Peyer's patch (tissue), 4 donors: ENCODE measurements around the gene TTYH3. TPM values are rescaled to one million over a fixed set of nuclear protein-coding genes. Genes with fewer than 3 reads are reported as not detected.

Source experiments
- DNase-seq, 3 donors: peaks; one replicate each; pipeline ENCODE4 v3.0.0-alpha.2; 2017 to 2019
- H3K27ac ChIP-seq, 4 donors: fragments of 200-600 bp; sonication (generic); one replicate each; pipeline ENCODE4 v1.5.1; 2016 to 2019
- H3K27me3 ChIP-seq, 2 donors: fragments of 200-600 bp; sonication (generic); one replicate each; pipeline ENCODE4 v1.5.1; 2019
- H3K36me3 ChIP-seq, 3 donors: fragments of 200-600 bp; sonication (generic); one replicate each; pipeline ENCODE4 v1.5.1; 2016 to 2019
- H3K4me1 ChIP-seq, 4 donors: fragments of 200-600 bp; sonication (generic); one replicate each; pipeline ENCODE4 v1.5.1; 2016 to 2019
- H3K4me3 ChIP-seq, 4 donors: fragments of 200-600 bp; sonication (generic); 1 replicate in 3 of 4; 2 replicates in 1 of 4; pipeline ENCODE4 v1.5.1; 2016 to 2019; ENCODE audit warnings: mild to moderate bottlenecking in 1 of 4
- H3K9me3 ChIP-seq, 4 donors: fragments of 200-600 bp; sonication (generic); one replicate each; pipeline ENCODE4 v1.5.1; 2016 to 2019; ENCODE audit warnings: mild to moderate bottlenecking in 1 of 4
- POLR2A ChIP-seq, 2 donors: fragments of 450-650 bp; IDR thresholded peaks; one replicate each; pipeline ENCODE4 v1.5.1; 2017; ENCODE audit warnings: antibody characterized with exemption in 2 of 2, mild to moderate bottlenecking in 2 of 2, moderate library complexity in 2 of 2
- total RNA-seq, 4 donors: library from RNA; depleted of rRNA; stranded (reverse); fragments of >200 nt; gene quantifications; one replicate each; pipeline ENCODE4 v1.1.0, GENCODE V29; 2016
- TF ChIP-seq, protein P1 (sequence below), 6 experiments: fragments of 450-650 bp in 4 of 6; fragments of 200-600 bp in 2 of 6; sonication (generic) in 1 of 6; IDR thresholded peaks; one replicate each; pipeline ENCODE4 v1.5.1; 2017 to 2019; ENCODE audit warnings: antibody characterized with exemption in 6 of 6, mild to moderate bottlenecking in 3 of 6, moderate library complexity in 1 of 6

Gene TTYH3
- total RNA-seq, 4 donors from 2014 or later = 61.8 to 99.9 (median 83.4) TPM

- peaks cover 0 to 59% (median 0%) of the 10 kb centered on the region in 3 donors for H3K36me3 ChIP-seq
- DNase-seq = no peak
- H3K27me3 ChIP-seq = no peaks in the 10 kb centered on the region
- no peak overlapping the region for H3K27ac ChIP-seq
- TF ChIP-seq, protein P1, sequence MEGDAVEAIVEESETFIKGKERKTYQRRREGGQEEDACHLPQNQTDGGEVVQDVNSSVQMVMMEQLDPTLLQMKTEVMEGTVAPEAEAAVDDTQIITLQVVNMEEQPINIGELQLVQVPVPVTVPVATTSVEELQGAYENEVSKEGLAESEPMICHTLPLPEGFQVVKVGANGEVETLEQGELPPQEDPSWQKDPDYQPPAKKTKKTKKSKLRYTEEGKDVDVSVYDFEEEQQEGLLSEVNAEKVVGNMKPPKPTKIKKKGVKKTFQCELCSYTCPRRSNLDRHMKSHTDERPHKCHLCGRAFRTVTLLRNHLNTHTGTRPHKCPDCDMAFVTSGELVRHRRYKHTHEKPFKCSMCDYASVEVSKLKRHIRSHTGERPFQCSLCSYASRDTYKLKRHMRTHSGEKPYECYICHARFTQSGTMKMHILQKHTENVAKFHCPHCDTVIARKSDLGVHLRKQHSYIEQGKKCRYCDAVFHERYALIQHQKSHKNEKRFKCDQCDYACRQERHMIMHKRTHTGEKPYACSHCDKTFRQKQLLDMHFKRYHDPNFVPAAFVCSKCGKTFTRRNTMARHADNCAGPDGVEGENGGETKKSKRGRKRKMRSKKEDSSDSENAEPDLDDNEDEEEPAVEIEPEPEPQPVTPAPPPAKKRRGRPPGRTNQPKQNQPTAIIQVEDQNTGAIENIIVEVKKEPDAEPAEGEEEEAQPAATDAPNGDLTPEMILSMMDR (IDR thresholded peaks at IDR 0.05) = no peak
- no peak for TF ChIP-seq POLR2A (IDR thresholded peaks at IDR 0.05)
- H3K4me1 ChIP-seq = peaks cover 0 to 7% (median 0%) of the 10 kb centered on the region in 4 donors
- no peaks in the 10 kb centered on the region for H3K9me3 ChIP-seq
- H3K4me3 ChIP-seq = no peak overlapping the region
Observed at GRCh38 chr7:2659556-2660358, 28.0 kb downstream of the TTYH3 start.

DNA sequence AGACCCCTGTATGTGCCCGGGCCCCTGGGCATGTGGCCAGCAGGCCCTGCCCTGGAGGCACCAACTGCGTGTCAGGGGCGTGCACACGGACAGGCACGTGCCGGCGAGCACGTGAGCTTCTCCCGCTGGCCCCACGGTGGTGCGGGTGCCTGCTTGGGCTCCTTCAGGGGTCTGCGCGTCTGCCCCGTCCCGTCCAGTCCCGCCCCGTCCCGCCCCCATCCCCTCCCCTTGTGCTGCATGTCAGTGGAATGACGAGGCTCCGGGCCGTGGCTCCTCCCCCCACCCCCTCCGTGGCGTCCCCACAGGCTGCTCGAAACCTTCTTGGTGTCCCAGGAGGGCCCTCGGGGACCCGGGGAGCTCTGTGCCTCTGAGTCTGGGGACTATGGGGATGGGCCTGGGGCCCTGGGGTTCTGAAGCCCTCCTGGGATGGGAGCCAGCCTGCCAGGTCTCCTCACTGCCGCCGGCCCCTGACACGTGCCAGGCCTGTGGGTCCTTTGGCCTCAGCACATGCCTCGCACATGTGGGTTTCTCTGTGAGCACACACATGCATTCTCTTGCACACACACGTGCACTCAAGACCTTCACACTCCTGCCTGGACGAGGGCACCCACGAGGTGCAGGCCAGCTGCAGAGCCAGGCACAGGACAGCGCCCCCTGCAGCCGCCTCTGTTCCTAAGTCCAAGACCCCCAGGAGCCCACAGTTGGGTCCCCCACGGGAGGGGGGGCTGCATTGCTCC is 28.7 kb downstream of the TTYH3 start:
- Histone ChIP-seq H3K4me3 (no peak overlapping the region), H3K4me1 (peaks cover 0 to 11% (median 0%) of the 10 kb centered on the region in 4 donors), H3K36me3 (peaks cover 0 to 59% (median 0%) of the 10 kb centered on the region in 3 donors), H3K27ac (no peak overlapping the region), H3K27me3 (no peaks in the 10 kb centered on the region), H3K9me3 (no peaks in the 10 kb centered on the region)
- TF ChIP-seq, protein P1 (IDR thresholded peaks at IDR 0.05) = peak in 2 of 6 experiments; percentile 6 to 10
- no peak for TF ChIP-seq POLR2A (IDR thresholded peaks at IDR 0.05)
- no peak for DNase-seq

- DNase-seq = no peak
- H3K27me3 ChIP-seq = no peaks in the 10 kb centered on the region
- H3K27ac ChIP-seq = no peak overlapping the region
- H3K4me3 ChIP-seq = no peak overlapping the region
- peaks cover 0 to 55% (median 0%) of the 10 kb centered on the region in 3 donors for H3K36me3 ChIP-seq
- peaks cover 0 to 16% (median 0%) of the 10 kb centered on the region in 4 donors for H3K4me1 ChIP-seq
- no peak for TF ChIP-seq POLR2A (IDR thresholded peaks at IDR 0.05)
- H3K9me3 ChIP-seq = no peaks in the 10 kb centered on the region
Observed at GRCh38 chr7:2661096-2661449, 29.3 kb downstream of the TTYH3 start.

DNA sequence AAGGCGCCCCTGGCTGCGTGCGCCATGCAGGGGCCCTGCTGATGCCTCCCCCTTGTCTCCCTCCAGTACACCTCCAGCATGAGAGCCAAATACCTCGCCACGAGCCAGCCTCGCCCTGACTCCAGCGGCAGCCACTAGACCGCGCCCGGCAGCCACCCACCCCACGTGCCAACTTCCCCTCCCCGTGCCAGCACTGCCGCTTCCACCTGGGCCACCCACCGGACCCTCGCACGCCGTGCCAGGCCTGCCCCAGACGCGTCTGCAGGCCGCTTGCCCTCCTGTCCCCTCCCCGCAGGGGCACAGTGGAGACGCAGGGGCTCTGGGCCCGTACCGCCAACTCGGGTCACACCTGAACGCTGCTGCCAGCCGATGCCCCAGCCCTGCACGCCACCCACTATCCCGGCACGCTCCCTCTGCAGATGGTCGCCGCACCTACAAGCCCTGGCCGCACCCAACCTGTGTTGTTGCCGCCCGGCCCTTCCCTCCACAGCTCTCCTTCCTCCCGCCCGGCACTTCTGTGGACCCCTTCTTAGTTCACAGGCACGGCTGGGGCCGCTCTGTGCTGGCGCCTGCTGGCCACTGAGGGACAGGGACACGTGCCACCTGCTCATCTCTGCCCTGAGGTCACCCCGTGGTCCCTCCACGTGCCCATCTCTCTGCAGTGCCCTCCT is 30.0 kb downstream of the TTYH3 start:
- Histone ChIP-seq H3K4me1 (peaks cover 0 to 23% (median 0%) of the 10 kb centered on the region in 4 donors), H3K27me3 (no peaks in the 10 kb centered on the region), H3K27ac (no peak overlapping the region), H3K9me3 (no peaks in the 10 kb centered on the region), H3K36me3 (peaks cover 0 to 48% (median 0%) of the 10 kb centered on the region in 3 donors), H3K4me3 (no peak overlapping the region)
- no peak for DNase-seq
- TF ChIP-seq, protein P1 (IDR thresholded peaks at IDR 0.05) = peak in 3 of 6 experiments; percentile 18 to 31 (median 29)
- no peak for TF ChIP-seq POLR2A (IDR thresholded peaks at IDR 0.05)

DNA sequence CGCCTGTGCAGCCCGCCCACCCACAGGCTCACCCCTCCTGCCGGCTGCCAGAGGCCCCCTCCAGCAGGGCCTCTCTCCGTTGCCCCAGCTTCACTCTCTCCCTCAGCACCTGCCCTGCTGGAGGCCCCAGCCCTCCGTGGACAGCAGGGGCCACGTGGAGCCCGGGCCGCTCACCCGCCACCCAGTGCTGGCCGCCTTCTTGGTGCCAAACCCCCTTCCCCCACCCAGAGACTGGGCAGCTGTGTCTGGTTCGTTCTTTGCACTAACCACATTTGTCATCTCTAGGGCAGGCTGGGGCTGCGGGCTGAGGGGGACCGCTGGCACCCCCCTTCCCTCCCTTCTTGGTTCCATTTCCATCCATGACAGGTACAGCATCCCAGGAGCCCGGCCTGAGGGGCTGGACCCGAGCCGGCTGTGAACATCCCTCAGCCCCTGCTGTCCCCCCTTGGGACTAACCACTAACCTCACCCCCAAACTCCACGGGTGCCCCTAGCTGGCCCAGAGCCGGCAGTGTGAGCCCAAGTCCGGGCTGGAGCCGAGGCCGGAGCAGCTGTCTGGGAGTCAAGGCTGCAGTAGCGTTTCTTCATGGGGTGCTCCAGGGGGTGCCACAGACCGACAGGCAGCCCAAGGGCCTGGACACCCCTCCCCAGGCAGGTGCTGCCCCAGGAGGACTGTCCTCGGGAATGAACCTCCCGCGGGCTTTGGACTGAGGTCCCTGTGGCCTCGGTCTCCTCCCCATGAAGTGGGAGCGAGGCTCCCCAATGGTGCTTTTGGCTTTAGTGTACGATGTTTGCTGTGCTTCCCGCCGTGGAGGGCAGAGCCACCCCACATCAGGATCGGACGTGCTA is 30.7 kb downstream of the TTYH3 start:
- Histone ChIP-seq H3K36me3 (peaks cover 0 to 42% (median 0%) of the 10 kb centered on the region in 3 donors), H3K4me3 (no peak overlapping the region), H3K9me3 (no peaks in the 10 kb centered on the region), H3K27me3 (no peaks in the 10 kb centered on the region), H3K4me1 (peaks cover 0 to 26% (median 0%) of the 10 kb centered on the region in 4 donors), H3K27ac (no peak overlapping the region)
- DNase-seq = no peak
- TF ChIP-seq POLR2A (IDR thresholded peaks at IDR 0.05) = no peak
- TF ChIP-seq, protein P1 (IDR thresholded peaks at IDR 0.05) = no peak
